GM12891 (cell line): ENCODE data around the gene HPCAL4.

Source experiments
- PAX5 ChIP-seq: IDR thresholded peaks from 2 replicates; pipeline ENCODE4 v1.6.1; 2011; ENCODE audit warnings: low read length, moderate library complexity, mild to moderate bottlenecking; ENCODE audit not compliant: insufficient read depth, severe bottlenecking
- POLR2A ChIP-seq: IDR thresholded peaks from 2 replicates; pipeline ENCODE4 v1.6.1; 2011; ENCODE audit warnings: low read depth, low read length, control low read depth
- POLR2AphosphoS5 ChIP-seq: IDR thresholded peaks from 2 replicates; pipeline ENCODE4 v1.6.1; 2011; ENCODE audit warnings: low read depth, low read length, control low read depth

DNA sequence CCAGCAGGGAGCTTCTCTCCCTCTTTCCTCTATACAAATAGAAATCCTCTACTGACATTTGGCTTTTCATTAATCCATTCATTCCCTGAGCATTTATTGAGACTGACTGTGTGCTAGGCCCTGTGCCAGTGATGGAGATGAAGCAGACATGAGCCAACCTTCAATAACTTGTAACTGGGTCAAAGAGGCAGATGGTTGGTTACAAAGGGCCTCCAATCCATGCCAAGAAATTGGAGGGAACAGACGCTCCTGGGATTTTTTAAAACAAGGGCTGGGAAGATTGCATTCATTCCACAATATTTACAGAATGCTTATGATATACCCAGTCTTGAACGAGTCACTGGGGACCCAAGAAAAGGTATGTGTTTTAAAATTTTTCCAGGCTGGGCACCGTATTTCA is 6.2 kb downstream of the HPCAL4 start:
- TF ChIP-seq POLR2AphosphoS5 (no peak), POLR2A (no peak), PAX5 (no peak)
